K562 (cell line): ENCODE measurements around the gene PPM1G. TPM values are rescaled to one million over a fixed set of nuclear protein-coding genes. Genes with fewer than 3 reads are reported as not detected.

Source experiments
- SAFB ChIP-seq: fragments of 200-400 bp; formaldehyde crosslinking; IDR thresholded peaks from 2 replicates; pipeline ENCODE4 v1.6.1; 2017; ENCODE audit warnings: low read depth, low read length, borderline replicate concordance
- TSC22D4 ChIP-seq: fragments of 450-650 bp; IDR thresholded peaks from 2 replicates; pipeline ENCODE4 v1.6.1; 2016; ENCODE audit warnings: missing genetic modification characterization, missing biosample characterization, control low read depth
- ZNF764 ChIP-seq: fragments of 250-450 bp; sonication (Bioruptor Pico); IDR thresholded peaks from 2 replicates; pipeline ENCODE4 v1.4.0; 2020; ENCODE audit warnings: low read depth, mild to moderate bottlenecking, moderate library complexity
- polyA plus RNA-seq, 8 experiments: library from polyadenylated mRNA; depleted of rRNA in 4 of 8; stranded (reverse) in 5 of 8; unstranded in 3 of 8; fragments of >200 nt; fragmentation: Nextera tagmentation in 2 of 8; fragmentation: Illumina TruSeq in 1 of 8; extraction: Ambion mirVana in 2 of 8; extraction: Trizol in 1 of 8; gene quantifications; 2 replicates each; pipeline versions ENCODE4 v1.2.1 to v1.2.3, GENCODE V29; 2011 to 2014; ENCODE audit warnings: inconsistent platforms in 1 of 8, missing spikeins in 1 of 8
- total RNA-seq, 7 experiments: library from RNA; depleted of rRNA in 6 of 7; stranded (reverse); fragments of >200 nt in 6 of 7; fragmentation: Illumina TruSeq in 2 of 7; extraction: Trizol in 2 of 7; gene quantifications; 2 replicates each; pipeline versions ENCODE4 v1.2.1 to v1.2.3, GENCODE V29; 2011 to 2021; ENCODE audit warnings: low replicate concordance in 1 of 7
- TF ChIP-seq, protein P1 (sequence below): fragments of 200-800 bp; sonication (Bioruptor generic); IDR thresholded peaks from 2 replicates; pipeline ENCODE4 v1.6.1; 2016; ENCODE audit warnings: missing genetic modification characterization, missing compliant biosample characterization
- TF ChIP-seq, protein P2 (sequence below): fragments of 250-450 bp; sonication (Bioruptor Pico); IDR thresholded peaks from 2 replicates; pipeline ENCODE4 v1.8.0; 2021; ENCODE audit warnings: moderate library complexity, mild to moderate bottlenecking, inconsistent platforms
- TF ChIP-seq, protein P3 (sequence below): fragments of 450-650 bp; IDR thresholded peaks from 2 replicates; pipeline ENCODE4 v1.6.1; 2016; ENCODE audit warnings: missing biosample characterization, missing genetic modification characterization
- TF ChIP-seq, protein P4 (sequence below), 2 experiments: fragments of 450-650 bp; IDR thresholded peaks; 2 replicates each; pipeline ENCODE4 v1.6.1; 2018; ENCODE audit warnings: mild to moderate bottlenecking in 2 of 2, low read depth in 1 of 2; ENCODE audit not compliant: partially characterized antibody in 2 of 2
- TF ChIP-seq, protein P5 (sequence below): fragments of 250-450 bp; sonication (Bioruptor Pico); IDR thresholded peaks from 2 replicates; pipeline ENCODE4 v1.8.0; 2022; ENCODE audit warnings: inconsistent platforms
- TF ChIP-seq, protein P6 (sequence below): fragments of 200-800 bp; sonication (Bioruptor generic); IDR thresholded peaks from 2 replicates; pipeline ENCODE4 v1.6.1; 2017; ENCODE audit warnings: missing genetic modification characterization, missing compliant biosample characterization

PPM1G gene
- total and polyA plus RNA-seq, 9 of the 15 experiments (the other 6 are each of a cell fraction or from before 2014, with no cell fraction given) = 61.7 to 230 (median 153) TPM

DNA sequence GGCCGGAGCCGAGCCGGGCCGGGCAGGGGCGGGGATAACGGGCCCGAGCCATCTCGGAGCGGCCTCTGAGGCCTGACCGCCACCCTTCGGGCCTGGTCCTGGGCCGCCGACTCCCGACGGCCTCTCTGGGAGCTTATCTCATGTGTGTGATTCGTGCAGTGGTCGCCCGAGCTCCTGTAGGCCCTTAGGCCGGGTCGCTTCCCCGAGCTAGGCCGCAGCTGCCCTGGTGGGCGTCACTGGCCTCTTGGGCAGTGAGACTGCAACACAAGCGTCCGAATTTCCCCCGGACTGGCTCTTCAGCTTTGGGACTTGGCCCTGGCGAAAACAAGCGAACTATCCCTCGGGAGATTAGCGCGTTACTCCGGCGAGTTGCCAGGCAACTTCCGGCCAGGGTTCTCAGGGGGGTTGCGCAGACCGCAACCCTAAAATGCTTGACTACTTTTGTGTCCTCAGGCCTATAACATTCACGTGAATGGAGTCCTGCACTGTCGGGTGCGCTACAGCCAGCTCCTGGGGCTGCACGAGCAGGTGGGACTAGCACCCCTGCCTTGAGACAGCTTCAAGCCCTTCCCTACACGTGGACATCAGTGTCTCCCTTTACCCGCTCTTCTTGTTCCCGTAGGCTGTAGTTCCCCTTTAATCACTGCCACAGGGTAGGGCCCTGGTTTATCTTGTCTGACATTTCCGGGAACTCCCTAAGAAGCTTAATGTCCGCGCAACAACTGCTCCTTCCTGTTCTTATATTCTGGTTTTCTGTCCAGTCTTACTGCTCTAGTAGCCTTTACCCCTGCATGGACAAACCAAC is 38.4 kb downstream of the PPM1G start (continued):
- TF ChIP-seq, protein P1, sequence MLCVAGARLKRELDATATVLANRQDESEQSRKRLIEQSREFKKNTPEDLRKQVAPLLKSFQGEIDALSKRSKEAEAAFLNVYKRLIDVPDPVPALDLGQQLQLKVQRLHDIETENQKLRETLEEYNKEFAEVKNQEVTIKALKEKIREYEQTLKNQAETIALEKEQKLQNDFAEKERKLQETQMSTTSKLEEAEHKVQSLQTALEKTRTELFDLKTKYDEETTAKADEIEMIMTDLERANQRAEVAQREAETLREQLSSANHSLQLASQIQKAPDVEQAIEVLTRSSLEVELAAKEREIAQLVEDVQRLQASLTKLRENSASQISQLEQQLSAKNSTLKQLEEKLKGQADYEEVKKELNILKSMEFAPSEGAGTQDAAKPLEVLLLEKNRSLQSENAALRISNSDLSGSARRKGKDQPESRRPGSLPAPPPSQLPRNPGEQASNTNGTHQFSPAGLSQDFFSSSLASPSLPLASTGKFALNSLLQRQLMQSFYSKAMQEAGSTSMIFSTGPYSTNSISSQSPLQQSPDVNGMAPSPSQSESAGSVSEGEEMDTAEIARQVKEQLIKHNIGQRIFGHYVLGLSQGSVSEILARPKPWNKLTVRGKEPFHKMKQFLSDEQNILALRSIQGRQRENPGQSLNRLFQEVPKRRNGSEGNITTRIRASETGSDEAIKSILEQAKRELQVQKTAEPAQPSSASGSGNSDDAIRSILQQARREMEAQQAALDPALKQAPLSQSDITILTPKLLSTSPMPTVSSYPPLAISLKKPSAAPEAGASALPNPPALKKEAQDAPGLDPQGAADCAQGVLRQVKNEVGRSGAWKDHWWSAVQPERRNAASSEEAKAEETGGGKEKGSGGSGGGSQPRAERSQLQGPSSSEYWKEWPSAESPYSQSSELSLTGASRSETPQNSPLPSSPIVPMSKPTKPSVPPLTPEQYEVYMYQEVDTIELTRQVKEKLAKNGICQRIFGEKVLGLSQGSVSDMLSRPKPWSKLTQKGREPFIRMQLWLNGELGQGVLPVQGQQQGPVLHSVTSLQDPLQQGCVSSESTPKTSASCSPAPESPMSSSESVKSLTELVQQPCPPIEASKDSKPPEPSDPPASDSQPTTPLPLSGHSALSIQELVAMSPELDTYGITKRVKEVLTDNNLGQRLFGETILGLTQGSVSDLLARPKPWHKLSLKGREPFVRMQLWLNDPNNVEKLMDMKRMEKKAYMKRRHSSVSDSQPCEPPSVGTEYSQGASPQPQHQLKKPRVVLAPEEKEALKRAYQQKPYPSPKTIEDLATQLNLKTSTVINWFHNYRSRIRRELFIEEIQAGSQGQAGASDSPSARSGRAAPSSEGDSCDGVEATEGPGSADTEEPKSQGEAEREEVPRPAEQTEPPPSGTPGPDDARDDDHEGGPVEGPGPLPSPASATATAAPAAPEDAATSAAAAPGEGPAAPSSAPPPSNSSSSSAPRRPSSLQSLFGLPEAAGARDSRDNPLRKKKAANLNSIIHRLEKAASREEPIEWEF (CRISPR knock-in tag) = no peak
- TF ChIP-seq TSC22D4 = no peak
- TF ChIP-seq, protein P2, sequence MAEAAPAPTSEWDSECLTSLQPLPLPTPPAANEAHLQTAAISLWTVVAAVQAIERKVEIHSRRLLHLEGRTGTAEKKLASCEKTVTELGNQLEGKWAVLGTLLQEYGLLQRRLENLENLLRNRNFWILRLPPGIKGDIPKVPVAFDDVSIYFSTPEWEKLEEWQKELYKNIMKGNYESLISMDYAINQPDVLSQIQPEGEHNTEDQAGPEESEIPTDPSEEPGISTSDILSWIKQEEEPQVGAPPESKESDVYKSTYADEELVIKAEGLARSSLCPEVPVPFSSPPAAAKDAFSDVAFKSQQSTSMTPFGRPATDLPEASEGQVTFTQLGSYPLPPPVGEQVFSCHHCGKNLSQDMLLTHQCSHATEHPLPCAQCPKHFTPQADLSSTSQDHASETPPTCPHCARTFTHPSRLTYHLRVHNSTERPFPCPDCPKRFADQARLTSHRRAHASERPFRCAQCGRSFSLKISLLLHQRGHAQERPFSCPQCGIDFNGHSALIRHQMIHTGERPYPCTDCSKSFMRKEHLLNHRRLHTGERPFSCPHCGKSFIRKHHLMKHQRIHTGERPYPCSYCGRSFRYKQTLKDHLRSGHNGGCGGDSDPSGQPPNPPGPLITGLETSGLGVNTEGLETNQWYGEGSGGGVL (CRISPR knock-in tag) = no peak
- TF ChIP-seq, protein P3, sequence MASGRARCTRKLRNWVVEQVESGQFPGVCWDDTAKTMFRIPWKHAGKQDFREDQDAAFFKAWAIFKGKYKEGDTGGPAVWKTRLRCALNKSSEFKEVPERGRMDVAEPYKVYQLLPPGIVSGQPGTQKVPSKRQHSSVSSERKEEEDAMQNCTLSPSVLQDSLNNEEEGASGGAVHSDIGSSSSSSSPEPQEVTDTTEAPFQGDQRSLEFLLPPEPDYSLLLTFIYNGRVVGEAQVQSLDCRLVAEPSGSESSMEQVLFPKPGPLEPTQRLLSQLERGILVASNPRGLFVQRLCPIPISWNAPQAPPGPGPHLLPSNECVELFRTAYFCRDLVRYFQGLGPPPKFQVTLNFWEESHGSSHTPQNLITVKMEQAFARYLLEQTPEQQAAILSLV (tag) = no peak
- TF ChIP-seq, protein P4, sequence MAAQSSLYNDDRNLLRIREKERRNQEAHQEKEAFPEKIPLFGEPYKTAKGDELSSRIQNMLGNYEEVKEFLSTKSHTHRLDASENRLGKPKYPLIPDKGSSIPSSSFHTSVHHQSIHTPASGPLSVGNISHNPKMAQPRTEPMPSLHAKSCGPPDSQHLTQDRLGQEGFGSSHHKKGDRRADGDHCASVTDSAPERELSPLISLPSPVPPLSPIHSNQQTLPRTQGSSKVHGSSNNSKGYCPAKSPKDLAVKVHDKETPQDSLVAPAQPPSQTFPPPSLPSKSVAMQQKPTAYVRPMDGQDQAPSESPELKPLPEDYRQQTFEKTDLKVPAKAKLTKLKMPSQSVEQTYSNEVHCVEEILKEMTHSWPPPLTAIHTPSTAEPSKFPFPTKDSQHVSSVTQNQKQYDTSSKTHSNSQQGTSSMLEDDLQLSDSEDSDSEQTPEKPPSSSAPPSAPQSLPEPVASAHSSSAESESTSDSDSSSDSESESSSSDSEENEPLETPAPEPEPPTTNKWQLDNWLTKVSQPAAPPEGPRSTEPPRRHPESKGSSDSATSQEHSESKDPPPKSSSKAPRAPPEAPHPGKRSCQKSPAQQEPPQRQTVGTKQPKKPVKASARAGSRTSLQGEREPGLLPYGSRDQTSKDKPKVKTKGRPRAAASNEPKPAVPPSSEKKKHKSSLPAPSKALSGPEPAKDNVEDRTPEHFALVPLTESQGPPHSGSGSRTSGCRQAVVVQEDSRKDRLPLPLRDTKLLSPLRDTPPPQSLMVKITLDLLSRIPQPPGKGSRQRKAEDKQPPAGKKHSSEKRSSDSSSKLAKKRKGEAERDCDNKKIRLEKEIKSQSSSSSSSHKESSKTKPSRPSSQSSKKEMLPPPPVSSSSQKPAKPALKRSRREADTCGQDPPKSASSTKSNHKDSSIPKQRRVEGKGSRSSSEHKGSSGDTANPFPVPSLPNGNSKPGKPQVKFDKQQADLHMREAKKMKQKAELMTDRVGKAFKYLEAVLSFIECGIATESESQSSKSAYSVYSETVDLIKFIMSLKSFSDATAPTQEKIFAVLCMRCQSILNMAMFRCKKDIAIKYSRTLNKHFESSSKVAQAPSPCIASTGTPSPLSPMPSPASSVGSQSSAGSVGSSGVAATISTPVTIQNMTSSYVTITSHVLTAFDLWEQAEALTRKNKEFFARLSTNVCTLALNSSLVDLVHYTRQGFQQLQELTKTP (IDR thresholded peaks at IDR 0.05; ENCODE audit: low read depth in 1 of 2, partially characterized antibody in 2 of 2) = no peak
- TF ChIP-seq, protein P5, sequence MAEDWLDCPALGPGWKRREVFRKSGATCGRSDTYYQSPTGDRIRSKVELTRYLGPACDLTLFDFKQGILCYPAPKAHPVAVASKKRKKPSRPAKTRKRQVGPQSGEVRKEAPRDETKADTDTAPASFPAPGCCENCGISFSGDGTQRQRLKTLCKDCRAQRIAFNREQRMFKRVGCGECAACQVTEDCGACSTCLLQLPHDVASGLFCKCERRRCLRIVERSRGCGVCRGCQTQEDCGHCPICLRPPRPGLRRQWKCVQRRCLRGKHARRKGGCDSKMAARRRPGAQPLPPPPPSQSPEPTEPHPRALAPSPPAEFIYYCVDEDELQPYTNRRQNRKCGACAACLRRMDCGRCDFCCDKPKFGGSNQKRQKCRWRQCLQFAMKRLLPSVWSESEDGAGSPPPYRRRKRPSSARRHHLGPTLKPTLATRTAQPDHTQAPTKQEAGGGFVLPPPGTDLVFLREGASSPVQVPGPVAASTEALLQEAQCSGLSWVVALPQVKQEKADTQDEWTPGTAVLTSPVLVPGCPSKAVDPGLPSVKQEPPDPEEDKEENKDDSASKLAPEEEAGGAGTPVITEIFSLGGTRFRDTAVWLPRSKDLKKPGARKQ (CRISPR knock-in tag) = no peak
- TF ChIP-seq SAFB = no peak
- TF ChIP-seq, protein P6, sequence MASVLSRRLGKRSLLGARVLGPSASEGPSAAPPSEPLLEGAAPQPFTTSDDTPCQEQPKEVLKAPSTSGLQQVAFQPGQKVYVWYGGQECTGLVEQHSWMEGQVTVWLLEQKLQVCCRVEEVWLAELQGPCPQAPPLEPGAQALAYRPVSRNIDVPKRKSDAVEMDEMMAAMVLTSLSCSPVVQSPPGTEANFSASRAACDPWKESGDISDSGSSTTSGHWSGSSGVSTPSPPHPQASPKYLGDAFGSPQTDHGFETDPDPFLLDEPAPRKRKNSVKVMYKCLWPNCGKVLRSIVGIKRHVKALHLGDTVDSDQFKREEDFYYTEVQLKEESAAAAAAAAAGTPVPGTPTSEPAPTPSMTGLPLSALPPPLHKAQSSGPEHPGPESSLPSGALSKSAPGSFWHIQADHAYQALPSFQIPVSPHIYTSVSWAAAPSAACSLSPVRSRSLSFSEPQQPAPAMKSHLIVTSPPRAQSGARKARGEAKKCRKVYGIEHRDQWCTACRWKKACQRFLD (CRISPR knock-in tag) = no peak; the same call in none of the 2 replicates
- TF ChIP-seq ZNF764 = 0 out of 2 replicates have a peak, but pooled peaks have one; percentile 33
